Activated naive CD4-positive, alpha-beta T cell treated with anti-CD3 and anti-CD28 coated beads for 36 hours (primary cell): ENCODE measurements around the gene HAGHL. TPM values are rescaled to one million over a fixed set of nuclear protein-coding genes. Genes with fewer than 3 reads are reported as not detected.
"Not testable (repeated sequence)": the region's sequence is repeated elsewhere in the genome, so short reads cannot be mapped to it uniquely, and the experiment has no call there.

Experiments
- CTCF ChIA-PET: fragments of 350-600 bp; sonication (Branson Sonifier 250); formaldehyde crosslinking; loops from one replicate; lab custom pipeline; 2021; ENCODE audit warnings: antibody characterized with exemption; lab: Charles Lee
- DNase-seq: peaks from one replicate; pipeline ENCODE4 v3.0.0-alpha.2; 2020
- H3K27ac Mint-ChIP-seq: one replicate; pipeline ENCODE4 v1.8.0; 2021; ENCODE audit warnings: mild to moderate bottlenecking, mixed read lengths
- H3K27me3 Mint-ChIP-seq: one replicate; pipeline ENCODE4 v1.8.0; 2021; ENCODE audit warnings: low read depth, mixed read lengths
- H3K36me3 Mint-ChIP-seq: one replicate; pipeline ENCODE4 v1.8.0; 2021; ENCODE audit warnings: low read depth, mixed read lengths
- H3K4me1 Mint-ChIP-seq: one replicate; pipeline ENCODE4 v1.8.0; 2021; ENCODE audit warnings: low read depth, mixed read lengths
- H3K4me3 Mint-ChIP-seq: one replicate; pipeline ENCODE4 v1.8.0; 2021; ENCODE audit warnings: mild to moderate bottlenecking, moderate library complexity, mixed read lengths
- H3K9me3 Mint-ChIP-seq: one replicate; pipeline ENCODE4 v1.8.0; 2021; ENCODE audit warnings: mixed read lengths
- intact Hi-C: fragments of 100-400 bp; cut with micrococcal nuclease; formaldehyde crosslinking; loops from one replicate; pipeline ENCODE4 v1.15.1; 2023
- total RNA-seq, 2 experiments: library from RNA; stranded (reverse); gene quantifications; one replicate each; pipeline ENCODE4 v1.2.3, GENCODE V29; 2021

The HAGHL gene
- total RNA-seq, 2 experiments from 2014 or later, result 6.5 to 7.7 TPM

DNA sequence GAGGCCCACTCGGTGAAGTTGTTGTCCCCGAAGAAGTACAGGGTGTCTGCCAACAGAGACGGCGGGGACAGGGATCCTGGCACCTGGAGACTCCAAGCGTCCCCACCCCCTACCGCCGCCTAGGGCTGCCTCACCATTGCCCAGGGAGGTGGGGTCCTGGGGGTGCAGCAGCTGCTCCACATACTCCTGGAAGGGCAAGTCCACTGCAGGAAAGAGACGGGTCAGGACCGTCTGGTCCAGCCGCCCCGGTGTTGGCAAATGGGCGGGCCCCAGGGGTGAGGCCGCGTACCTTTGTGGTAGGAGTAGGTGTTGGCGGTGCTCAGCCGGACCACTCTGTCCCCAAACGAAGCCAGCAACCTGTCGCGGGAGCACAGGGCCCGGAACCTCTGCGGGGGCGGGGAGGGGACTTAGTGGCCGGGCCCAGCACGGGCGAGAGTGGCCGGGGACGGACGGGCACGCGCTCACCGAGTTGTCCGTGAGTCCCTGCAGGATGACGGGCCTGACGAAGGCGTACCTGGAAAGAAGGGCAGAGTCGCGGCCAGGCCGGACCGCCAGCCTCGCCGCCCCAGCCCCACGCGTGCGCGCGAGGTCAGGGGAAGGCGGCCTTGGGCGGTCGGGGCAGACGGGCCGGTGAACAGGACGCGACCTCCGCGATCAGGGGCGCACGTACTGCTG, 43.4 kb upstream of the HAGHL start:
- Mint-ChIP-seq H3K9me3 (no peaks in the 10 kb centered on the region), H3K27ac (no peak overlapping the region), H3K4me3 (peak overlapping the region; percentile 80), H3K4me1 (peaks cover 35% of the 10 kb centered on the region), H3K36me3 (peaks cover 12% of the 10 kb centered on the region), H3K27me3 (no peaks in the 10 kb centered on the region)
- CTCF ChIA-PET, result no interaction called here
- intact Hi-C loops, result loop anchor here (2.0 to 5.0 kb wide), 3 partner anchors 39 to 156 kb away; partner anchors contain the start of genes ANTKMT, CAPN15 and METTL26
- DNase-seq, result no peak

- peaks cover 42% of the 10 kb centered on the region for H3K4me1 Mint-ChIP-seq
- intact Hi-C loops, result loop anchor here (2.0 to 5.0 kb wide), 3 partner anchors 38 to 157 kb away; partner anchors contain the start of genes ANTKMT, CAPN15 and METTL26
- peak within 1 kb of the TSS; percentile 80 for H3K4me3 Mint-ChIP-seq
- CTCF ChIA-PET, result no interaction called here
- H3K9me3 Mint-ChIP-seq, result no peaks in the 10 kb centered on the region
- peak within 1 kb of the TSS; percentile 46 for H3K27ac Mint-ChIP-seq
- peaks cover 12% of the 10 kb centered on the region for H3K36me3 Mint-ChIP-seq
- H3K27me3 Mint-ChIP-seq, result no peaks in the 10 kb centered on the region
- peak; percentile 98 for DNase-seq
These were observed 42.7 kb upstream of the HAGHL start, which contains the start of gene JMJD8 for GRCh38 chr16:684071-684794. Gene JMJD8, minus strand, starts transcription at chr16:684334. Its CDS starts 15 bp downstream, at chr16:684319.

GRCh38 chr16:684961-685696, 41.8 kb upstream of the HAGHL start:
- H3K27me3 Mint-ChIP-seq, result no peaks in the 10 kb centered on the region
- no peak overlapping the region for H3K4me3 Mint-ChIP-seq
- H3K9me3 Mint-ChIP-seq, result no peaks in the 10 kb centered on the region
- H3K27ac Mint-ChIP-seq, result no peak overlapping the region
- DNase-seq, result no peak
- intact Hi-C loops, result loop anchor here (2.0 to 5.0 kb wide), 3 partner anchors 37 to 158 kb away; partner anchors contain the start of genes ANTKMT, CAPN15 and METTL26
- H3K36me3 Mint-ChIP-seq, result peaks cover 12% of the 10 kb centered on the region
- CTCF ChIA-PET, result no interaction called here
- H3K4me1 Mint-ChIP-seq, result peaks cover 48% of the 10 kb centered on the region

DNA sequence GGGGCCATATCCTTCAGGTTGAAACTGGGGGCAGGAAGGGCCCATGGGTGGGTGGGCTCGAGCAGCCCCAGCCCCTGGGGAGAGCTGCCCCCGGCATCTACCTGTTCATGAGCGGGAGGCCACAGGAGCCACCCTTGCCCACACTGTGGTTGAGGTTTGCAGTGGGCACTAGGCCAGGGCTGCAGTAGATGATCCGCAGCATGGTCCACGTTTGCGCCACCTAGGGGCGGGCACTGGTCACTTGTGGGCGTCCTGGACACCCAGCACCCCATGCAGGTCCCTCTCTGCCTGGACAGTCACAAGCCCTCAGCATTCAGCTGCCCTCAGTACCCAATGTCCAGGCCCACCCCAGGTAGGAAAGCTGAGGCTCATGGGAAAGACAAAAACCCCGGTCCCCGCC, 40.9 kb upstream of the HAGHL start:
- intact Hi-C loops, result loop anchor here (2.0 kb wide), 1 partner anchor 49 kb away; the partner anchor contains the start of gene METTL26
- Mint-ChIP-seq H3K36me3 (peaks cover 12% of the 10 kb centered on the region), H3K27ac (no peak overlapping the region), H3K4me1 (peaks cover 53% of the 10 kb centered on the region), H3K27me3 (no peaks in the 10 kb centered on the region), H3K4me3 (peak overlapping the region; percentile 29), H3K9me3 (no peaks in the 10 kb centered on the region)
- DNase-seq, result no peak
- CTCF ChIA-PET, result no interaction called here

GRCh38 chr16:686459-687260, 40.2 kb upstream of the HAGHL start:
- no peaks in the 10 kb centered on the region for H3K9me3 Mint-ChIP-seq
- peaks cover 10% of the 10 kb centered on the region for H3K36me3 Mint-ChIP-seq
- no peak overlapping the region for H3K4me3 Mint-ChIP-seq
- H3K27me3 Mint-ChIP-seq, result no peaks in the 10 kb centered on the region
- intact Hi-C loops, result no loop called here
- no peak for DNase-seq
- CTCF ChIA-PET, result no interaction called here
- H3K4me1 Mint-ChIP-seq, result peaks cover 48% of the 10 kb centered on the region
- no peak overlapping the region for H3K27ac Mint-ChIP-seq

GRCh38 chr16:687499-687898, 39.4 kb upstream of the HAGHL start:
- Mint-ChIP-seq H3K4me1 (peaks cover 40% of the 10 kb centered on the region), H3K4me3 (no peak overlapping the region), H3K27ac (no peak overlapping the region), H3K9me3 (no peaks in the 10 kb centered on the region), H3K27me3 (no peaks in the 10 kb centered on the region), H3K36me3 (peaks cover 6% of the 10 kb centered on the region)
- CTCF ChIA-PET, result no interaction called here
- DNase-seq, result no peak
- intact Hi-C loops, result no loop called here

GRCh38 chr16:689175-689897, 37.6 kb upstream of the HAGHL start:
- H3K9me3 Mint-ChIP-seq, result no peaks in the 10 kb centered on the region
- intact Hi-C loops, result no loop called here
- no peaks in the 10 kb centered on the region for H3K27me3 Mint-ChIP-seq
- H3K27ac Mint-ChIP-seq, result peak overlapping the region; percentile 79
- CTCF ChIA-PET, result interaction anchor here (0.6 to 1.6 kb wide), 4 partner anchors 13 to 117 kb away, joined by 3 to 4 read pairs (median 3); no protein-coding TSS in a partner anchor
- peaks cover 31% of the 10 kb centered on the region for H3K4me1 Mint-ChIP-seq
- H3K36me3 Mint-ChIP-seq, result peaks cover 1% of the 10 kb centered on the region
- H3K4me3 Mint-ChIP-seq, result peak overlapping the region; percentile 86
- no peak for DNase-seq

GRCh38 chr16:691242-691641, 35.7 kb upstream of the HAGHL start:
- CTCF ChIA-PET, H3K36me3 Mint-ChIP-seq, DNase-seq, H3K27me3 Mint-ChIP-seq, intact Hi-C loops, H3K9me3 Mint-ChIP-seq, H3K27ac Mint-ChIP-seq: not testable (repeated sequence)
- Mint-ChIP-seq H3K4me1 (peaks cover 33% of the 10 kb centered on the region), H3K4me3 (peak overlapping the region; percentile 41)

DNA sequence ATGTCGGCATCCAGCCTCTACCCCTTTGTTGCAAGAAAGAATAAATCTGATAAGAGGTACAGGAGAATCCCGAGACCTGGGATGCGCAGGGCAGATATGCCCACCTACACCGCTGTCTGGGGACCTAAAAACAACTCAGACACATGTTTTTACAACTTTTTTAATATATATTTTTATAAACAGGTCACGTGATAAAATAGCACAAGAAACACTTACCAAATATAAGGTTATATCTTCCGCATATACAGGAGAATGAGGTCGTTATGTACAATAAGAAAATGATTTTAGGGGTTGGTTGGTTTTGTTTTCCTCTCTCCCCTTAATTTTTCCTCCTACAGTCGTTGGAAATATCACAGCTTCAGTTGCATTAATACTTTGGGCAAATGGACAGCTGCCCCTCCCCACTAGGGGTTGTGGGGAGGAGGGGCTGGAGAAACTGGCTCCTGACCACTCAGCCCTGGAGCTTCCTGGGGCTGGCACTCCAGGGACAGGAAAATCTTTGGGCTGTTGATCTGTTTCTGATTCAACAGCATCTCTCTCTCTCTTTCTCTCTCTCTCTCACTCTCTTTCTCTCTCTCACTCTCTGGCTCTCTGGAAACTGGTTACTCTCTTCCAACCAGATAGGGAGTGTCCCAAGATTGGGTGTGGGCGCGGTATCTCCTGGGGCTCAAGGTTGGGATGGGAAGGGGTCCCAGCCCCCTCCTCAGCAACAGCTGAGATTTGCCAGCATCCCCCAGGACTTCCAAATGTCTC, 34.4 kb upstream of the HAGHL start:
- no peak overlapping the region for H3K27ac Mint-ChIP-seq
- H3K4me1 Mint-ChIP-seq, result peaks cover 38% of the 10 kb centered on the region

GRCh38 chr16:693364-693763, 33.5 kb upstream of the HAGHL start:
- CTCF ChIA-PET, result no interaction called here
- H3K27ac Mint-ChIP-seq, result no peak overlapping the region
- peaks cover 35% of the 10 kb centered on the region for H3K4me1 Mint-ChIP-seq

More for the DNA sequence above, 34.4 kb upstream of the HAGHL start:
- Mint-ChIP-seq H3K36me3 (peaks cover 1% of the 10 kb centered on the region), H3K4me3 (no peak overlapping the region), H3K9me3 (no peaks in the 10 kb centered on the region), H3K27me3 (no peaks in the 10 kb centered on the region)
- no peak for DNase-seq
- intact Hi-C loops, result no loop called here
- CTCF ChIA-PET, result no interaction called here

DNA sequence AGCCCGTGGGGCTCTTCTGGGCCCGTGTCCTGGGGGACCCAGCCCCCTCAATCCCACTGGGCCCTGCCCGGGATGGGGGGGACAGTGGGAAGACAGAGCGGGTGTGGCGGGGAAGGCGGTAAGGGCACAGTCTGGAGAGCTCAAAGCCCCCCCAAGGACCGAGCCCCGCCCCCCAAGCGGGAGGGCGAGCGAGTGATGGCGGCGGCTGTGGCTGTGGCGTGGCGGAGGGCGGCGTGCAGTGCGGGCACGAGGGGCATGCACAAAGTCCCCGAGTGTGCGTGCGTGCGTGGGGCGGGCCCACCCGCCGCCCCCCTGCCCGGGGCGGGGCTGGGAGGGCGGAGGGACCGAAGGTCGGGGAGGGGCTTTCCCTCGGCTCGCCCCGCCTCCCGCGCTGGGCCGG, 33.1 kb upstream of the HAGHL start:
- CTCF ChIA-PET, result no interaction called here
- intact Hi-C loops, result no loop called here

More at GRCh38 chr16:693364-693763, 33.5 kb upstream of the HAGHL start:
- intact Hi-C loops, result no loop called here
- Mint-ChIP-seq H3K9me3 (no peaks in the 10 kb centered on the region), H3K4me3 (peak overlapping the region; percentile 9), H3K27me3 (no peaks in the 10 kb centered on the region), H3K36me3 (no peaks in the 10 kb centered on the region)
- no peak for DNase-seq

More for the DNA sequence above, 33.1 kb upstream of the HAGHL start:
- no peaks in the 10 kb centered on the region for H3K27me3 Mint-ChIP-seq
- H3K27ac Mint-ChIP-seq, result no peak overlapping the region
- H3K36me3 Mint-ChIP-seq, result no peaks in the 10 kb centered on the region
- peaks cover 32% of the 10 kb centered on the region for H3K4me1 Mint-ChIP-seq
- DNase-seq, result no peak
- no peak overlapping the region for H3K4me3 Mint-ChIP-seq
- no peaks in the 10 kb centered on the region for H3K9me3 Mint-ChIP-seq
